GM12873 (cell line): Measurements from ENCODE around the gene TMEM204.

Experiments used
- CTCF ChIP-seq: IDR thresholded peaks from 2 replicates; pipeline ENCODE4 v1.5.1; 2012; ENCODE audit warnings: low read depth, mild to moderate bottlenecking, moderate library complexity, low read length, control low read depth; ENCODE audit not compliant: insufficient read depth; ENCODE audit errors: missing control alignments

TMEM204 gene

GRCh38 chr16:1495211-1495888 is 38.1 kb upstream of the TMEM204 start:
- no peak for TF ChIP-seq CTCF

GRCh38 chr16:1495889-1496262 is 37.6 kb upstream of the TMEM204 start:
- TF ChIP-seq CTCF, result no peak

GRCh38 chr16:1496464-1496863 is 37.0 kb upstream of the TMEM204 start:
- no peak for TF ChIP-seq CTCF

GRCh38 chr16:1497014-1497598 is 36.4 kb upstream of the TMEM204 start:
- TF ChIP-seq CTCF, result no peak

GRCh38 chr16:1498899-1499676 is 34.4 kb upstream of the TMEM204 start:
- no peak for TF ChIP-seq CTCF

- no peak for TF ChIP-seq CTCF
Measured at GRCh38 chr16:1499756-1500464, 33.6 kb upstream of the TMEM204 start.
